K562 (cell line): ENCODE measurements around the gene TMPRSS7. TPM values are rescaled to one million over a fixed set of nuclear protein-coding genes. Genes with fewer than 3 reads are reported as not detected.

Source experiments
- ARID1B ChIP-seq: fragments of 450-650 bp; IDR thresholded peaks from 2 replicates; pipeline ENCODE4 v1.6.1; 2016; ENCODE audit warnings: antibody characterized with exemption, mild to moderate bottlenecking, inconsistent platforms
- CBX2 ChIP-seq: fragments of 200-600 bp; sonication (generic); IDR thresholded peaks from one replicate; pipeline ENCODE4 v1.6.1; 2012; ENCODE audit warnings: mild to moderate bottlenecking, low read length, inconsistent platforms; ENCODE audit not compliant: insufficient read depth, poor library complexity, severe bottlenecking
- CC2D1A ChIP-seq: fragments of 450-650 bp; IDR thresholded peaks from 2 replicates; pipeline ENCODE4 v1.6.1; 2017; ENCODE audit warnings: mild to moderate bottlenecking
- CHCHD3 ChIP-seq: fragments of 250-450 bp; sonication (Bioruptor Pico); IDR thresholded peaks from 2 replicates; pipeline ENCODE4 v2.1.2; 2022; ENCODE audit warnings: mild to moderate bottlenecking
- ELF1 ChIP-seq: fragments of 200-800 bp; sonication (Bioruptor generic); IDR thresholded peaks from 2 replicates; pipeline ENCODE4 v1.6.1; 2016; ENCODE audit warnings: missing genetic modification characterization, missing compliant biosample characterization
- FOXA1 ChIP-seq: fragments of 450-650 bp; IDR thresholded peaks from 2 replicates; pipeline ENCODE4 v1.6.1; 2016; ENCODE audit warnings: mild to moderate bottlenecking, borderline replicate concordance
- HLTF ChIP-seq: fragments of 450-650 bp; IDR thresholded peaks from 2 replicates; pipeline ENCODE4 v1.6.1; 2016
- KAT7 ChIP-seq: sonication (generic); formaldehyde crosslinking; IDR thresholded peaks from 2 replicates; pipeline ENCODE4 v1.8.0; 2022; ENCODE audit warnings: missing genetic modification reagents, mild to moderate bottlenecking, borderline replicate concordance
- KDM4B ChIP-seq, 2 experiments: fragments of 450-650 bp in 1 of 2; sonication (generic) in 1 of 2; IDR thresholded peaks; 2 replicates each; pipeline ENCODE4 v1.6.1; 2016 to 2017; ENCODE audit warnings: borderline replicate concordance in 2 of 2, antibody characterized with exemption in 1 of 2, low read depth in 1 of 2, mild to moderate bottlenecking in 1 of 2
- MAFF ChIP-seq: IDR thresholded peaks from 2 replicates; pipeline ENCODE4 v1.6.1; 2012; ENCODE audit warnings: low read length, improper control_type of control experiment
- OTX1 ChIP-seq: fragments of 450-650 bp; formaldehyde crosslinking; IDR thresholded peaks from 2 replicates; pipeline ENCODE4 v1.4.0; 2022; ENCODE audit warnings: mild to moderate bottlenecking
- PKNOX1 ChIP-seq: fragments of 450-650 bp; IDR thresholded peaks from 2 replicates; pipeline ENCODE4 v1.6.1; 2016
- PRPF4 ChIP-seq: fragments of 200-400 bp; formaldehyde crosslinking; IDR thresholded peaks from one replicate; pipeline ENCODE4 v1.6.1; 2017; ENCODE audit warnings: low read length, low read depth, mild to moderate bottlenecking; ENCODE audit not compliant: insufficient read depth, poor library complexity, severe bottlenecking
- PTTG1 ChIP-seq: fragments of 450-650 bp; IDR thresholded peaks from 2 replicates; pipeline ENCODE4 v1.6.1; 2016; ENCODE audit warnings: low read depth, mild to moderate bottlenecking, missing genetic modification characterization, missing compliant biosample characterization
- RBM14 ChIP-seq: fragments of 200-400 bp; formaldehyde crosslinking; IDR thresholded peaks from 2 replicates; pipeline ENCODE4 v1.6.1; 2018; ENCODE audit warnings: low read depth, mild to moderate bottlenecking, low read length, moderate library complexity, borderline replicate concordance; ENCODE audit not compliant: insufficient read depth
- RHOXF2B ChIP-seq: fragments of 250-450 bp; sonication (Bioruptor Pico); conservative IDR thresholded peaks from 2 replicates; pipeline ENCODE4 v1.5.1; 2021
- SAFB2 ChIP-seq: fragments of 200-400 bp; formaldehyde crosslinking; IDR thresholded peaks from 2 replicates; pipeline ENCODE4 v1.6.1; 2018; ENCODE audit warnings: borderline replicate concordance, low read length, low read depth, moderate library complexity; ENCODE audit not compliant: severe bottlenecking
- STAT5A ChIP-seq: IDR thresholded peaks from 2 replicates; pipeline ENCODE4 v1.6.1; 2012; ENCODE audit warnings: low read length, inconsistent platforms, borderline replicate concordance
- SUPT5H ChIP-seq: fragments of 450-650 bp; IDR thresholded peaks from 2 replicates; pipeline ENCODE4 v1.6.1; 2016
- TBP ChIP-seq: optimal IDR thresholded peaks from 2 replicates; pipeline ENCODE3; 2011; ENCODE audit warnings: low read depth, low read length, improper control_type of control experiment
- XRCC4 ChIP-seq: IDR thresholded peaks from one replicate; pipeline ENCODE4 v1.6.1; 2011; ENCODE audit not compliant: insufficient read depth, insufficient read length; ENCODE audit errors: extremely low read depth
- YY1 ChIP-seq, 3 experiments: IDR thresholded peaks; 2 replicates each; pipeline ENCODE4 v1.6.1; 2011; ENCODE audit warnings: low read length in 2 of 3, mild to moderate bottlenecking in 2 of 3, moderate library complexity in 2 of 3, borderline replicate concordance in 1 of 3, control low read depth in 1 of 3, low read depth in 1 of 3; ENCODE audit not compliant: insufficient read depth in 3 of 3, insufficient replicate concordance in 2 of 3, control insufficient read depth in 1 of 3, insufficient read length in 1 of 3; ENCODE audit errors: extremely low read depth in 1 of 3
- ZBTB7A ChIP-seq: IDR thresholded peaks from 2 replicates; pipeline ENCODE4 v1.6.1; 2011; ENCODE audit warnings: low read depth, mild to moderate bottlenecking, low read length, moderate library complexity, borderline replicate concordance; ENCODE audit not compliant: control insufficient read depth
- ZNF224 ChIP-seq: sonication (generic); formaldehyde crosslinking; IDR thresholded peaks from 2 replicates; pipeline ENCODE4 v1.8.0; 2022; ENCODE audit warnings: mild to moderate bottlenecking, missing genetic modification reagents
- polyA plus RNA-seq, 8 experiments: library from polyadenylated mRNA; depleted of rRNA in 4 of 8; stranded (reverse) in 5 of 8; unstranded in 3 of 8; fragments of >200 nt; fragmentation: Nextera tagmentation in 2 of 8; fragmentation: Illumina TruSeq in 1 of 8; extraction: Ambion mirVana in 2 of 8; extraction: Trizol in 1 of 8; gene quantifications; 2 replicates each; pipeline versions ENCODE4 v1.2.1 to v1.2.3, GENCODE V29; 2011 to 2014; ENCODE audit warnings: inconsistent platforms in 1 of 8, missing spikeins in 1 of 8
- total RNA-seq, 7 experiments: library from RNA; depleted of rRNA in 6 of 7; stranded (reverse); fragments of >200 nt in 6 of 7; fragmentation: Illumina TruSeq in 2 of 7; extraction: Trizol in 2 of 7; gene quantifications; 2 replicates each; pipeline versions ENCODE4 v1.2.1 to v1.2.3, GENCODE V29; 2011 to 2021; ENCODE audit warnings: low replicate concordance in 1 of 7
- TF ChIP-seq, protein P1 (sequence below): IDR thresholded peaks from 2 replicates; pipeline ENCODE4 v1.6.1; 2014; ENCODE audit warnings: antibody characterized with exemption
- TF ChIP-seq, protein P2 (sequence below): sonication (generic); formaldehyde crosslinking; IDR thresholded peaks from 2 replicates; pipeline ENCODE4 v1.8.0; 2023; ENCODE audit warnings: mild to moderate bottlenecking, missing genetic modification reagents

The TMPRSS7 gene
- total and polyA plus RNA-seq, 9 of the 15 experiments (the other 6 are each of a cell fraction or from before 2014, with no cell fraction given), result not detected

- TF ChIP-seq KDM4B (IDR thresholded peaks at IDR 0.05; ENCODE audit: borderline replicate concordance in 2 of 2, low read depth in 1 of 2) (no peak), CC2D1A (no peak), RBM14 (no peak), SUPT5H (peak; percentile 62), FOXA1 (no peak), PTTG1 (tag) (no peak), STAT5A (no peak), KAT7 (CRISPR knock-in tag) (no peak), CHCHD3 (CRISPR knock-in tag) (no peak), HLTF (no peak), RHOXF2B (CRISPR knock-in tag) (no peak), YY1 (IDR thresholded peaks at IDR 0.05; ENCODE audit: borderline replicate concordance in 1 of 3, control insufficient read depth in 1 of 3, extremely low read depth in 1 of 3, insufficient read depth in 3 of 3, insufficient read length in 1 of 3, insufficient replicate concordance in 2 of 3, low read depth in 1 of 3, low read length in 2 of 3) (peak in 1 of 3 experiments; percentile 30), ZBTB7A (peak; percentile 91), ELF1 (tag) (no peak), SAFB2 (no peak), PRPF4 (no peak), ARID1B (no peak), ZNF224 (CRISPR knock-in tag) (no peak), MAFF (no peak), CBX2 (no peak), PKNOX1 (peak; percentile 60), OTX1 (CRISPR knock-in tag) (no peak), TBP (peak; percentile 44), XRCC4 (no peak)
- TF ChIP-seq, protein P1, sequence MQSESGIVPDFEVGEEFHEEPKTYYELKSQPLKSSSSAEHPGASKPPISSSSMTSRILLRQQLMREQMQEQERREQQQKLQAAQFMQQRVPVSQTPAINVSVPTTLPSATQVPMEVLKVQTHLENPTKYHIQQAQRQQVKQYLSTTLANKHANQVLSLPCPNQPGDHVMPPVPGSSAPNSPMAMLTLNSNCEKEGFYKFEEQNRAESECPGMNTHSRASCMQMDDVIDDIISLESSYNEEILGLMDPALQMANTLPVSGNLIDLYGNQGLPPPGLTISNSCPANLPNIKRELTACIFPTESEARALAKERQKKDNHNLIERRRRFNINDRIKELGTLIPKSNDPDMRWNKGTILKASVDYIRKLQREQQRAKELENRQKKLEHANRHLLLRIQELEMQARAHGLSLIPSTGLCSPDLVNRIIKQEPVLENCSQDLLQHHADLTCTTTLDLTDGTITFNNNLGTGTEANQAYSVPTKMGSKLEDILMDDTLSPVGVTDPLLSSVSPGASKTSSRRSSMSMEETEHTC, result no peak
- TF ChIP-seq, protein P2, sequence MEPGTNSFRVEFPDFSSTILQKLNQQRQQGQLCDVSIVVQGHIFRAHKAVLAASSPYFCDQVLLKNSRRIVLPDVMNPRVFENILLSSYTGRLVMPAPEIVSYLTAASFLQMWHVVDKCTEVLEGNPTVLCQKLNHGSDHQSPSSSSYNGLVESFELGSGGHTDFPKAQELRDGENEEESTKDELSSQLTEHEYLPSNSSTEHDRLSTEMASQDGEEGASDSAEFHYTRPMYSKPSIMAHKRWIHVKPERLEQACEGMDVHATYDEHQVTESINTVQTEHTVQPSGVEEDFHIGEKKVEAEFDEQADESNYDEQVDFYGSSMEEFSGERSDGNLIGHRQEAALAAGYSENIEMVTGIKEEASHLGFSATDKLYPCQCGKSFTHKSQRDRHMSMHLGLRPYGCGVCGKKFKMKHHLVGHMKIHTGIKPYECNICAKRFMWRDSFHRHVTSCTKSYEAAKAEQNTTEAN (CRISPR knock-in tag), result no peak
Observed at GRCh38 chr3:112086076-112086854, 51.7 kb downstream of the TMPRSS7 start, which contains the start of gene C3orf52 (continued).
